SH-SY5Y (cell line): ENCODE results near the gene UBXN2A.

ENCODE experiments used
- GATA2 ChIP-seq: IDR thresholded peaks from 2 replicates; pipeline ENCODE4 v1.6.1; 2011; ENCODE audit warnings: mild to moderate bottlenecking, low read depth, low read length
- GATA3 ChIP-seq: IDR thresholded peaks from 2 replicates; pipeline ENCODE4 v1.6.1; 2011; ENCODE audit warnings: low read depth, mild to moderate bottlenecking, low read length, moderate library complexity

GRCh38 chr2:23903034-23903433 is 37.2 kb upstream of the UBXN2A start:
- no peak for TF ChIP-seq GATA3
- no peak for TF ChIP-seq GATA2
